WTC11 (cell line): Measurements from ENCODE around the gene MTMR4. TPM values are rescaled to one million over a fixed set of nuclear protein-coding genes. Genes with fewer than 3 reads are reported as not detected.

Source experiments
- ATAC-seq: fragments of 200-7000 bp; cut with Tn5 transposase; 2 replicates; pipeline ENCODE4 v1.10.0; 2021; ENCODE audit warnings: mild to moderate bottlenecking, moderate library complexity
- CTCF ChIA-PET: fragments of 300-600 bp; sonication (Branson Sonifier 250); formaldehyde crosslinking; loops from one replicate; lab custom pipeline; 2021; ENCODE audit warnings: antibody characterized with exemption; lab: Charles Lee
- POLR2A ChIA-PET: fragments of 350-600 bp; sonication (Branson Sonifier 250); formaldehyde crosslinking; loops from one replicate; lab custom pipeline; 2021; ENCODE audit warnings: antibody characterized with exemption; lab: Charles Lee
- DNase-seq: peaks from one replicate; pipeline ENCODE4 v3.0.0; 2021; ENCODE audit warnings: low spot score
- H3K27ac Mint-ChIP-seq: 2 replicates; pipeline ENCODE4 v1.8.0; 2021; ENCODE audit warnings: mixed read lengths
- H3K27me3 Mint-ChIP-seq: 2 replicates; pipeline ENCODE4 v1.8.0; 2021; ENCODE audit warnings: low read depth, mild to moderate bottlenecking, moderate library complexity, mixed read lengths
- H3K36me3 Mint-ChIP-seq: 2 replicates; pipeline ENCODE4 v1.8.0; 2021; ENCODE audit warnings: mixed read lengths
- H3K4me1 Mint-ChIP-seq: 2 replicates; pipeline ENCODE4 v1.8.0; 2022; ENCODE audit warnings: mixed read lengths
- H3K4me3 Mint-ChIP-seq: 2 replicates; pipeline ENCODE4 v1.8.0; 2021; ENCODE audit warnings: mild to moderate bottlenecking, moderate library complexity, mixed read lengths
- H3K9me3 Mint-ChIP-seq: 2 replicates; pipeline ENCODE4 v1.8.0; 2021; ENCODE audit warnings: mixed read lengths
- AR ChIP-seq: fragments of 250-450 bp; sonication (Bioruptor Pico); IDR thresholded peaks from 2 replicates; pipeline ENCODE4 v1.9.0; 2021; ENCODE audit warnings: mild to moderate bottlenecking
- CTCF ChIP-seq: fragments of 200-600 bp; IDR thresholded peaks from 2 replicates; pipeline ENCODE4 v1.8.0; 2022; ENCODE audit warnings: antibody characterized with exemption
- FOXP1 ChIP-seq: sonication (generic); formaldehyde crosslinking; IDR thresholded peaks from 2 replicates; pipeline ENCODE4 v1.8.0; 2022; ENCODE audit warnings: missing genetic modification reagents, mild to moderate bottlenecking, moderate library complexity, borderline replicate concordance
- STAT6 ChIP-seq: sonication (generic); formaldehyde crosslinking; conservative IDR thresholded peaks from 2 replicates; pipeline ENCODE4 v1.8.1; 2023; ENCODE audit warnings: mild to moderate bottlenecking, low read depth, missing genetic modification reagents, moderate library complexity
- TP53 ChIP-seq: sonication (generic); formaldehyde crosslinking; IDR thresholded peaks from 2 replicates; pipeline ENCODE4 v1.8.1; 2023; ENCODE audit warnings: mild to moderate bottlenecking, missing genetic modification reagents
- ZMAT4 ChIP-seq: fragments of 250-450 bp; sonication (Bioruptor Pico); IDR thresholded peaks from 2 replicates; pipeline ENCODE4 v1.9.0; 2021; ENCODE audit warnings: mild to moderate bottlenecking
- ZNF425 ChIP-seq: fragments of 250-450 bp; sonication (Bioruptor Pico); conservative IDR thresholded peaks from 2 replicates; pipeline ENCODE4 v1.9.0; 2021; ENCODE audit warnings: mild to moderate bottlenecking
- ZNF532 ChIP-seq: fragments of 250-450 bp; sonication (Bioruptor Pico); IDR thresholded peaks from 2 replicates; pipeline ENCODE4 v1.9.0; 2021; ENCODE audit warnings: mild to moderate bottlenecking, borderline replicate concordance
- total RNA-seq: library from RNA; stranded (reverse); gene quantifications from 3 replicates; pipeline ENCODE4 v1.2.3, GENCODE V29; 2021

Gene MTMR4
- total RNA-seq, 1 experiment from 2014 or later, result 30.8 TPM

GRCh38 chr17:58533616-58534188, 19.3 kb upstream of the MTMR4 start:
- Mint-ChIP-seq H3K4me3 (no peak overlapping the region), H3K36me3 (no peaks in the 10 kb centered on the region), H3K27ac (no peak overlapping the region), H3K27me3 (peaks cover 52% of the 10 kb centered on the region), H3K4me1 (peaks cover 39% of the 10 kb centered on the region), H3K9me3 (no peaks in the 10 kb centered on the region)
- ChIA-PET POLR2A (no interaction called here), CTCF (interaction anchor here (1.2 to 6.5 kb wide), 6 partner anchors 8 to 45 kb away, joined by 3 to 42 read pairs (median 6); no protein-coding TSS in a partner anchor)
- TF ChIP-seq TP53 (CRISPR knock-in tag) (no peak), ZMAT4 (no peak), CTCF (no peak), AR (no peak), ZNF425 (CRISPR knock-in tag) (no peak)
- DNase-seq (no peak), ATAC-seq (no peak)

- Mint-ChIP-seq H3K4me3 (peak overlapping the region; percentile 68), H3K27me3 (peaks cover 52% of the 10 kb centered on the region), H3K27ac (no peak overlapping the region; the same call in 1 of the 2 replicates), H3K4me1 (peaks cover 39% of the 10 kb centered on the region), H3K36me3 (no peaks in the 10 kb centered on the region), H3K9me3 (no peaks in the 10 kb centered on the region)
- POLR2A ChIA-PET, result interaction anchor here (0.5 kb wide), 1 partner anchor 76 kb away, joined by 5 read pairs; no protein-coding TSS in a partner anchor
- no peak for TF ChIP-seq STAT6 (CRISPR knock-in tag)
- 0 out of 2 replicates have a peak, but pooled peaks have one; percentile 30 for TF ChIP-seq FOXP1
- no peak for TF ChIP-seq ZNF532
- CTCF ChIA-PET, result interaction anchor here (0.7 to 6.5 kb wide), 8 partner anchors 9 to 59 kb away, joined by 3 to 42 read pairs (median 3); partner anchors contain the start of gene HSF5
- ATAC-seq, result no peak; the same call in 1 of the 2 replicates
- no peak for DNase-seq
These were observed 18.1 kb upstream of the MTMR4 start for GRCh38 chr17:58532555-58532951.
